NT2/D1 (cell line): ENCODE results near the gene GCG.

Experiments
- DNase-seq: peaks from one replicate; pipeline ENCODE4 v3.0.0-alpha.2; 2011; ENCODE audit warnings: low read depth, low spot score
- H3K27me3 ChIP-seq: 2 replicates; pipeline ENCODE4 v1.6.0; 2011; ENCODE audit warnings: mild to moderate bottlenecking; ENCODE audit not compliant: insufficient read length, insufficient read depth
- H3K36me3 ChIP-seq: 2 replicates; pipeline ENCODE4 v1.6.1; 2011; ENCODE audit warnings: mild to moderate bottlenecking, low read length, mixed read lengths; ENCODE audit not compliant: insufficient read depth, insufficient read length
- H3K4me1 ChIP-seq: 2 replicates; pipeline ENCODE4 v1.5.1; 2011; ENCODE audit not compliant: insufficient read depth, insufficient read length
- H3K4me3 ChIP-seq: 2 replicates; pipeline ENCODE4 v1.5.1; 2011; ENCODE audit warnings: low read depth; ENCODE audit not compliant: insufficient read length
- H3K9ac ChIP-seq: 2 replicates; pipeline ENCODE4 v1.6.0; 2011; ENCODE audit warnings: low read depth; ENCODE audit not compliant: insufficient read length
- H3K9me3 ChIP-seq: 2 replicates; pipeline ENCODE4 v1.5.1; 2011; ENCODE audit warnings: mild to moderate bottlenecking, low read length; ENCODE audit not compliant: insufficient read depth
- SUZ12 ChIP-seq: IDR thresholded peaks from 2 replicates; pipeline ENCODE4 v1.6.1; 2011; ENCODE audit not compliant: insufficient read length, insufficient read depth; ENCODE audit errors: extremely low read depth
- YY1 ChIP-seq: IDR thresholded peaks from 2 replicates; pipeline ENCODE4 v1.6.1; 2011; ENCODE audit not compliant: insufficient read length, insufficient read depth
- ZNF274 ChIP-seq: IDR thresholded peaks from 2 replicates; pipeline ENCODE4 v1.6.1; 2011; ENCODE audit warnings: mild to moderate bottlenecking, low read depth, low read length

The GCG gene

GRCh38 chr2:162166174-162166573 is 14.1 kb upstream of the GCG start:
- no peak for DNase-seq
- TF ChIP-seq ZNF274 (no peak), SUZ12 (no peak), YY1 (no peak)
- no peaks in the 10 kb centered on the region for H3K27me3 ChIP-seq
- H3K4me1 ChIP-seq: no peaks in the 10 kb centered on the region
- no peaks in the 10 kb centered on the region for H3K9me3 ChIP-seq
- no peaks in the 10 kb centered on the region for H3K36me3 ChIP-seq
- no peak overlapping the region for H3K4me3 ChIP-seq
- H3K9ac ChIP-seq: no peak overlapping the region

DNA sequence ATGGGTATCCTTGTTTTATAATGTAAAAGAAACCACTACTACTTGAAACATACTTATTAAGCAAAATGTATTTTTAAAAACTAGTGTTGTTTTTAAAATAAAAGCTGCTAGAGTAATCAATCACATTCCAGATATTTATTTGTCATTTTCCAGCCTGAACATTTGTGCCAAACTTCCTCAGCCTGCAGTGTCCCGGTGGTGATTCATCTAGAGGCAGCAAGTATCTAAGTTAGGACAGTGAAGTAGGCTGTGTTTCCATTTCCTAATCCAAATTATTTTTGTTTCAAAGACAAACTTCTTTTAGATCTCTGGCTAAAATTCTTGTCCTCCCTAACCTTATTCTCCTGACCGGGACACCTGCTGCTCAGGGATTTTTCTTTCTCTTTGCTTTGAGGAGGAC is 12.8 kb upstream of the GCG start:
- Histone ChIP-seq H3K9ac (no peak overlapping the region), H3K36me3 (no peaks in the 10 kb centered on the region), H3K4me3 (no peak overlapping the region), H3K9me3 (no peaks in the 10 kb centered on the region), H3K27me3 (no peaks in the 10 kb centered on the region), H3K4me1 (no peaks in the 10 kb centered on the region)
- no peak for DNase-seq
- TF ChIP-seq ZNF274: no peak

GRCh38 chr2:162159446-162159845 is 7.4 kb upstream of the GCG start:
- H3K36me3 ChIP-seq: no peaks in the 10 kb centered on the region
- H3K27me3 ChIP-seq: no peaks in the 10 kb centered on the region
- no peak for TF ChIP-seq SUZ12
- no peak for TF ChIP-seq YY1
- no peak for TF ChIP-seq ZNF274
- no peak for DNase-seq
- no peak overlapping the region for H3K4me3 ChIP-seq
- H3K9me3 ChIP-seq: no peaks in the 10 kb centered on the region
- no peak overlapping the region for H3K9ac ChIP-seq
- no peaks in the 10 kb centered on the region for H3K4me1 ChIP-seq

GRCh38 chr2:162156149-162156548 is 4.1 kb upstream of the GCG start:
- Histone ChIP-seq H3K4me3 (no peak overlapping the region), H3K36me3 (no peaks in the 10 kb centered on the region), H3K4me1 (no peaks in the 10 kb centered on the region), H3K27me3 (no peaks in the 10 kb centered on the region), H3K9ac (no peak overlapping the region), H3K9me3 (no peaks in the 10 kb centered on the region)
- DNase-seq: no peak
- TF ChIP-seq SUZ12: no peak
- TF ChIP-seq ZNF274: no peak
- TF ChIP-seq YY1: no peak

GRCh38 chr2:162155093-162155492 is 3.0 kb upstream of the GCG start:
- Histone ChIP-seq H3K9me3 (no peaks in the 10 kb centered on the region), H3K4me3 (no peak overlapping the region), H3K27me3 (no peaks in the 10 kb centered on the region), H3K9ac (no peak overlapping the region), H3K36me3 (no peaks in the 10 kb centered on the region), H3K4me1 (no peaks in the 10 kb centered on the region)
- TF ChIP-seq SUZ12: no peak
- TF ChIP-seq YY1: no peak
- TF ChIP-seq ZNF274: no peak
- no peak for DNase-seq

DNA sequence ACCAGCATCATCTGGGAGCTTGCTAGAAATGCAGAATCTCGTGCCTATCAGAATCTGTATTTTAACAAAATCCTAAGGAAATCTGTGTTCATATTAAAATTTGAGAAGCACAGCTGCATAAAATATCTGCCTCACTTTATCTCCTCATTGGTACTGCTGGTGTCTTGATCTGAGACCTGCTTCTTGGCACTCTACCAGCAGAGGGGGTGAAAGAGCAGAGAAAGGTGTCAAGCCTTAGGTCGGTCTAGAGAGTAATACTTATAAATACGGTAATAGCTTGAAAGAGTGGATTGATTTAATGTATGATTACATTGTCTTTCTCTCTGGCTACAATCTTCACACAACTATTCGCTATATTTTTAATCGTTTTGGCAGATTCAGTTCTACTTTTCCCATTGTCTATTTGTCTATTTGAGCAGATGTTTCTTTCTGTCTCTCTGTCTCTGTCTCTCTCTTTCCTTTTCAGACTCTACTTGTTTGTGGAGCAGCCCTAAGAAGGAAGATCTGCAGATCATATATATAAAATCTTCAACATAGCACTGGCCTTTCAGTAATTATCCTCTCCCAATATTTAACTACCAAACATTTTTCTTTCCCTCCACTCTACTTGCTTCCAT is 1.7 kb upstream of the GCG start:
- H3K27me3 ChIP-seq: no peaks in the 10 kb centered on the region
- DNase-seq: peak; percentile 44
- H3K36me3 ChIP-seq: no peaks in the 10 kb centered on the region
- no peak overlapping the region for H3K9ac ChIP-seq
- no peaks in the 10 kb centered on the region for H3K9me3 ChIP-seq
- no peak overlapping the region for H3K4me3 ChIP-seq
- no peak for TF ChIP-seq YY1
- TF ChIP-seq ZNF274: no peak
- no peak for TF ChIP-seq SUZ12
- H3K4me1 ChIP-seq: no peaks in the 10 kb centered on the region

DNA sequence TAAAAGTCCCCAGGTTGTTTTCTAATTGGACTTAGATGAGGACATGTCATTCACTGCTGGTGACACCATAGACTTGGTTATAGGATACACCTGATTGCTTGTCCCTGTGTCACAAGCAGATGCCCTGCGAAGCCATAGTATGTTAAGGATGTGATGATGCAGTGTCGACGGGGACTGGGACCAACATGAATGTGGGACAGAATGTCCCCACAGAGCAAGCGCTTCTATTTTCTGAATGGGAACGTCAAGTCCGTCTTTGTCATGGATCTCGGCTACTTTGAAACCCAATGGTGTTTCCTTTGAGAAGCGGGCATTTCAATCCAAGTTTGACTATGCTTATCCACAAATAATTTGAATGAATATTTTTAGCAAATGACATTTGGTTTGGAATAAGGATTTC is 2.1 kb downstream of the GCG start:
- no peaks in the 10 kb centered on the region for H3K27me3 ChIP-seq
- no peak for TF ChIP-seq SUZ12
- TF ChIP-seq ZNF274: no peak
- no peak for TF ChIP-seq YY1
- no peaks in the 10 kb centered on the region for H3K9me3 ChIP-seq
- no peaks in the 10 kb centered on the region for H3K4me1 ChIP-seq
- H3K4me3 ChIP-seq: no peak overlapping the region
- H3K36me3 ChIP-seq: no peaks in the 10 kb centered on the region
- peak; percentile 5 for DNase-seq
- H3K9ac ChIP-seq: no peak overlapping the region
